Panc1 (cell line): Measurements from ENCODE around the gene GSTK1.
"Not testable (repeated sequence)": the region's sequence is repeated elsewhere in the genome, so short reads cannot be mapped to it uniquely, and the experiment has no call there.

Experiments used
- SIN3A ChIP-seq: IDR thresholded peaks from 2 replicates; pipeline ENCODE4 v1.6.1; 2012; ENCODE audit warnings: low read depth, mild to moderate bottlenecking, low read length, moderate library complexity, borderline replicate concordance; ENCODE audit not compliant: insufficient read depth
- TCF7L2 ChIP-seq: IDR thresholded peaks from 2 replicates; pipeline ENCODE4 v1.6.1; 2011; ENCODE audit warnings: mild to moderate bottlenecking, low read depth, low read length, inconsistent platforms
- TF ChIP-seq, protein P1 (sequence below): fragments of 450-650 bp; IDR thresholded peaks from 2 replicates; pipeline ENCODE4 v1.5.1; 2017; ENCODE audit warnings: mild to moderate bottlenecking
- TF ChIP-seq, protein P2 (sequence below), 2 experiments: IDR thresholded peaks; 2 replicates each; pipeline ENCODE4 v1.6.1; 2011 to 2012; ENCODE audit warnings: low read depth in 2 of 2, control low read depth in 1 of 2, low read length in 1 of 2, mild to moderate bottlenecking in 1 of 2, moderate library complexity in 1 of 2; ENCODE audit not compliant: insufficient read depth in 1 of 2

DNA sequence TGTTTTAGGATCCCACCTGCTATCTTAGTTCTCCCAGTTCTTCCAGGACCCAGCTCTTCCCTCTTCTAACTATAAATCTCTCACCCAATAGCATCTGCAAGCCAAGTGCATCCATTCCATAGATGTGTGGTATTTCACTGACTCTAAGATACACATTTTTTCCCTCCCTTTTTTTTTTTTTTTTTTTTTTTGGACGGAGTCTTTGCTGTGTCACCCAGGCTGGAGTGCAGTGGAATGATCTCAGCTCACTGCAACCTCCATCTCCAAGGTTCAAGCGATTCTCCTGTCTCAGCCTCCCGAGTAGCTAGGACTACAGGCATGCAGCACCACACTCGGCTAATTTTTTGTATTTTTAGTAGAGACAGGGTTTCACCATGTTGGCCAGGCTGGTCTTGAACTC is 26.6 kb downstream of the GSTK1 start:
- TF ChIP-seq, protein P1, sequence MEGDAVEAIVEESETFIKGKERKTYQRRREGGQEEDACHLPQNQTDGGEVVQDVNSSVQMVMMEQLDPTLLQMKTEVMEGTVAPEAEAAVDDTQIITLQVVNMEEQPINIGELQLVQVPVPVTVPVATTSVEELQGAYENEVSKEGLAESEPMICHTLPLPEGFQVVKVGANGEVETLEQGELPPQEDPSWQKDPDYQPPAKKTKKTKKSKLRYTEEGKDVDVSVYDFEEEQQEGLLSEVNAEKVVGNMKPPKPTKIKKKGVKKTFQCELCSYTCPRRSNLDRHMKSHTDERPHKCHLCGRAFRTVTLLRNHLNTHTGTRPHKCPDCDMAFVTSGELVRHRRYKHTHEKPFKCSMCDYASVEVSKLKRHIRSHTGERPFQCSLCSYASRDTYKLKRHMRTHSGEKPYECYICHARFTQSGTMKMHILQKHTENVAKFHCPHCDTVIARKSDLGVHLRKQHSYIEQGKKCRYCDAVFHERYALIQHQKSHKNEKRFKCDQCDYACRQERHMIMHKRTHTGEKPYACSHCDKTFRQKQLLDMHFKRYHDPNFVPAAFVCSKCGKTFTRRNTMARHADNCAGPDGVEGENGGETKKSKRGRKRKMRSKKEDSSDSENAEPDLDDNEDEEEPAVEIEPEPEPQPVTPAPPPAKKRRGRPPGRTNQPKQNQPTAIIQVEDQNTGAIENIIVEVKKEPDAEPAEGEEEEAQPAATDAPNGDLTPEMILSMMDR: not testable (repeated sequence)
- not testable (repeated sequence) for TF ChIP-seq SIN3A, TCF7L2
- TF ChIP-seq, protein P2, sequence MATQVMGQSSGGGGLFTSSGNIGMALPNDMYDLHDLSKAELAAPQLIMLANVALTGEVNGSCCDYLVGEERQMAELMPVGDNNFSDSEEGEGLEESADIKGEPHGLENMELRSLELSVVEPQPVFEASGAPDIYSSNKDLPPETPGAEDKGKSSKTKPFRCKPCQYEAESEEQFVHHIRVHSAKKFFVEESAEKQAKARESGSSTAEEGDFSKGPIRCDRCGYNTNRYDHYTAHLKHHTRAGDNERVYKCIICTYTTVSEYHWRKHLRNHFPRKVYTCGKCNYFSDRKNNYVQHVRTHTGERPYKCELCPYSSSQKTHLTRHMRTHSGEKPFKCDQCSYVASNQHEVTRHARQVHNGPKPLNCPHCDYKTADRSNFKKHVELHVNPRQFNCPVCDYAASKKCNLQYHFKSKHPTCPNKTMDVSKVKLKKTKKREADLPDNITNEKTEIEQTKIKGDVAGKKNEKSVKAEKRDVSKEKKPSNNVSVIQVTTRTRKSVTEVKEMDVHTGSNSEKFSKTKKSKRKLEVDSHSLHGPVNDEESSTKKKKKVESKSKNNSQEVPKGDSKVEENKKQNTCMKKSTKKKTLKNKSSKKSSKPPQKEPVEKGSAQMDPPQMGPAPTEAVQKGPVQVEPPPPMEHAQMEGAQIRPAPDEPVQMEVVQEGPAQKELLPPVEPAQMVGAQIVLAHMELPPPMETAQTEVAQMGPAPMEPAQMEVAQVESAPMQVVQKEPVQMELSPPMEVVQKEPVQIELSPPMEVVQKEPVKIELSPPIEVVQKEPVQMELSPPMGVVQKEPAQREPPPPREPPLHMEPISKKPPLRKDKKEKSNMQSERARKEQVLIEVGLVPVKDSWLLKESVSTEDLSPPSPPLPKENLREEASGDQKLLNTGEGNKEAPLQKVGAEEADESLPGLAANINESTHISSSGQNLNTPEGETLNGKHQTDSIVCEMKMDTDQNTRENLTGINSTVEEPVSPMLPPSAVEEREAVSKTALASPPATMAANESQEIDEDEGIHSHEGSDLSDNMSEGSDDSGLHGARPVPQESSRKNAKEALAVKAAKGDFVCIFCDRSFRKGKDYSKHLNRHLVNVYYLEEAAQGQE (IDR thresholded peaks at IDR 0.05; ENCODE audit: insufficient read depth in 1 of 2, low read depth in 2 of 2, low read length in 1 of 2): not testable (repeated sequence)
